GM18499 (cell line): Measurements from ENCODE around the gene ILKAP.

ENCODE experiments used
- ATAC-seq: cut with Tn5 transposase; IDR thresholded peaks from one replicate; pipeline ENCODE4 v1.9.1; 2021; ENCODE audit warnings: moderate number of reproducible peaks; ENCODE audit not compliant: insufficient read depth, unreplicated experiment

ILKAP gene

GRCh38 chr2:238139196-238140039 lies 64.1 kb downstream of the ILKAP start:
- no peak for ATAC-seq

GRCh38 chr2:238138331-238139195 lies 64.9 kb downstream of the ILKAP start, which contains the start of gene KLHL30:
TSS of gene KLHL30 (plus strand) at chr2:238138668. CDS start at chr2:238140755, 2,087 bp downstream.
- no peak for ATAC-seq

GRCh38 chr2:238137885-238138284 lies 65.6 kb downstream of the ILKAP start:
- ATAC-seq = no peak

- ATAC-seq = no peak
Observed at GRCh38 chr2:238136820-238137537, 66.5 kb downstream of the ILKAP start.

GRCh38 chr2:238135601-238136150 lies 67.8 kb downstream of the ILKAP start:
- no peak for ATAC-seq

GRCh38 chr2:238134393-238134785 lies 69.1 kb downstream of the ILKAP start:
- no peak for ATAC-seq

- no peak for ATAC-seq
Observed at GRCh38 chr2:238133499-238134392, 69.7 kb downstream of the ILKAP start.

GRCh38 chr2:238132463-238133450 lies 70.7 kb downstream of the ILKAP start:
- ATAC-seq = no peak

GRCh38 chr2:238131761-238132462 lies 71.6 kb downstream of the ILKAP start:
- ATAC-seq = no peak

GRCh38 chr2:238130696-238131628 lies 72.5 kb downstream of the ILKAP start:
- ATAC-seq = no peak

- no peak for ATAC-seq
Observed at GRCh38 chr2:238130111-238130695, 73.3 kb downstream of the ILKAP start.

- ATAC-seq = no peak
Observed at GRCh38 chr2:238129166-238130010, 74.1 kb downstream of the ILKAP start.

GRCh38 chr2:238128534-238129001 lies 74.9 kb downstream of the ILKAP start:
- no peak for ATAC-seq

- ATAC-seq = no peak
Observed at GRCh38 chr2:238128061-238128440, 75.4 kb downstream of the ILKAP start.
